GM19438 (cell line): ENCODE results near the gene ADGRG4.

ENCODE experiments used
- ATAC-seq: cut with Tn5 transposase; IDR thresholded peaks from one replicate; pipeline ENCODE4 v1.9.1; 2021; ENCODE audit warnings: low read depth; ENCODE audit not compliant: unreplicated experiment

ADGRG4 gene

GRCh38 chrX:136452614-136453013 is 151.9 kb downstream of the ADGRG4 start:
- ATAC-seq = no peak

GRCh38 chrX:136453114-136453513 is 152.4 kb downstream of the ADGRG4 start:
- ATAC-seq = no peak

- ATAC-seq = no peak
These were observed 153.0 kb downstream of the ADGRG4 start for GRCh38 chrX:136453771-136454170.

GRCh38 chrX:136456133-136456532 is 155.4 kb downstream of the ADGRG4 start:
- no peak for ATAC-seq

- ATAC-seq = no peak
These were observed 156.6 kb downstream of the ADGRG4 start for GRCh38 chrX:136457303-136457917.

- no peak for ATAC-seq
These were observed 163.8 kb downstream of the ADGRG4 start for GRCh38 chrX:136464589-136464988.
